HEK293T (cell line): ENCODE measurements around the gene NUDT14.

Source experiments
- BHLHE40 ChIP-seq: fragments of 450-650 bp; IDR thresholded peaks from 2 replicates; pipeline ENCODE4 v1.6.1; 2016; ENCODE audit warnings: mild to moderate bottlenecking, moderate library complexity, borderline replicate concordance
- FOXK2 ChIP-seq: fragments of 450-650 bp; IDR thresholded peaks from 2 replicates; pipeline ENCODE4 v1.6.1; 2016; ENCODE audit warnings: mild to moderate bottlenecking
- NFRKB ChIP-seq: fragments of 450-650 bp; IDR thresholded peaks from 2 replicates; pipeline ENCODE4 v1.6.1; 2016; ENCODE audit warnings: mild to moderate bottlenecking, moderate library complexity
- PKNOX1 ChIP-seq: fragments of 450-650 bp; IDR thresholded peaks from 2 replicates; pipeline ENCODE4 v1.6.1; 2016
- SUZ12 ChIP-seq: fragments of 450-650 bp; IDR thresholded peaks from 2 replicates; pipeline ENCODE4 v1.6.1; 2016; ENCODE audit warnings: mild to moderate bottlenecking
- TARDBP ChIP-seq: fragments of 450-650 bp; IDR thresholded peaks from 2 replicates; pipeline ENCODE4 v1.6.1; 2016
- ZNF384 ChIP-seq: fragments of 450-650 bp; IDR thresholded peaks from 2 replicates; pipeline ENCODE4 v1.6.1; 2016

- TF ChIP-seq NFRKB (no peak), ZNF384 (no peak), TARDBP (no peak), SUZ12 (no peak), BHLHE40 (no peak), PKNOX1 (no peak), FOXK2 (no peak)
Measured at GRCh38 chr14:105155071-105155651, 26.0 kb downstream of the NUDT14 start.
